ENCODE data around the gene ADGRF4.

- no peak for TF ChIP-seq RAD21 (IDR thresholded peaks at IDR 0.05 in 1 of 2, conservative IDR thresholded peaks at IDR 0.05 in 1 of 2; ENCODE audit: low read depth in 2 of 2, low read length in 2 of 2)
- TF ChIP-seq TEAD4 (IDR thresholded peaks at IDR 0.05; ENCODE audit: low read depth, low read length) = no peak
- TF ChIP-seq CTCF (IDR thresholded peaks at IDR 0.05; ENCODE audit: control extremely low read depth in 1 of 3, insufficient read depth in 1 of 3, low read depth in 1 of 3, low read length in 3 of 3) = no peak
- no peak for TF ChIP-seq SIN3A (conservative IDR thresholded peaks at IDR 0.05 in 1 of 2, IDR thresholded peaks at IDR 0.05 in 1 of 2; ENCODE audit: low read depth in 1 of 2, low read length in 2 of 2)
- TF ChIP-seq JUND (IDR thresholded peaks at IDR 0.05; ENCODE audit: low read length) = no peak
These were observed at the start of gene ADGRF4 for GRCh38 chr6:47698342-47698787.

Data from H1 (cell line).